PC-9 (cell line): ENCODE results near the gene PTPRO. TPM values are rescaled to one million over a fixed set of nuclear protein-coding genes. Genes with fewer than 3 reads are reported as not detected.

Source experiments
- BruUV-seq: library from RNA; stranded (reverse); fragments of 400-500 nt; replicated peaks from 2 replicates; lab custom pipeline; 2021; lab: Mats Ljungman, UMichigan
- CTCF ChIA-PET: fragments of 300-600 bp; sonication (Branson Sonifier 250); formaldehyde crosslinking; loops from one replicate; lab custom pipeline; 2022; ENCODE audit warnings: antibody characterized with exemption; lab: Charles Lee
- POLR2A ChIA-PET: fragments of 300-600 bp; sonication (Branson Sonifier 250); formaldehyde crosslinking; loops from one replicate; lab custom pipeline; 2022; ENCODE audit warnings: antibody characterized with exemption; ENCODE audit not compliant: unreplicated experiment; lab: Charles Lee
- DNase-seq, 2 experiments: peaks; one replicate each; pipeline versions ENCODE4 v3.0.0 to v3.0.0-alpha.2; 2015 to 2022; ENCODE audit warnings: mixed read lengths in 1 of 2
- H2AFZ ChIP-seq: fragments of 200-600 bp; sonication (generic); 2 replicates; pipeline ENCODE4 v1.8.1; 2017; ENCODE audit warnings: antibody characterized with exemption
- H3F3A ChIP-seq: fragments of 200-600 bp; sonication (generic); 2 replicates; pipeline ENCODE4 v1.8.1; 2017; ENCODE audit warnings: antibody characterized with exemption, mild to moderate bottlenecking, low read depth; ENCODE audit not compliant: insufficient read depth
- H3K27ac ChIP-seq: fragments of 200-600 bp; sonication (generic); 2 replicates; pipeline ENCODE4 v1.6.1; 2016; ENCODE audit warnings: mixed run types
- H3K27me3 ChIP-seq: fragments of 200-600 bp; sonication (generic); 2 replicates; pipeline ENCODE4 v1.6.1; 2016; ENCODE audit warnings: low read depth, mixed run types; ENCODE audit not compliant: insufficient read depth
- H3K36me3 ChIP-seq: fragments of 200-600 bp; sonication (generic); 2 replicates; pipeline ENCODE4 v1.6.1; 2016; ENCODE audit warnings: low read depth, mixed run types
- H3K4me1 ChIP-seq: fragments of 200-600 bp; sonication (generic); replicated peaks from 2 replicates; pipeline ENCODE4 v1.6.1; 2016; ENCODE audit warnings: mixed run types; ENCODE audit not compliant: insufficient read depth
- H3K4me2 ChIP-seq: fragments of 200-600 bp; sonication (generic); 2 replicates; pipeline ENCODE4 v1.6.1; 2017; ENCODE audit warnings: mixed run types
- H3K4me3 ChIP-seq: fragments of 200-600 bp; sonication (generic); 2 replicates; pipeline ENCODE4 v1.6.1; 2016; ENCODE audit warnings: mixed run types
- H3K79me2 ChIP-seq: fragments of 200-600 bp; sonication (generic); 2 replicates; pipeline ENCODE4 v1.6.1; 2017; ENCODE audit warnings: low read depth, mixed run types
- H3K9me2 ChIP-seq: fragments of 200-600 bp; sonication (generic); 2 replicates; pipeline ENCODE4 v1.8.1; 2017; ENCODE audit warnings: mild to moderate bottlenecking; ENCODE audit not compliant: insufficient read depth
- H3K9me3 ChIP-seq: fragments of 200-600 bp; sonication (generic); 2 replicates; pipeline ENCODE4 v1.8.1; 2016; ENCODE audit warnings: low read depth; ENCODE audit not compliant: insufficient read depth
- H4K20me1 ChIP-seq: fragments of 200-600 bp; sonication (generic); 2 replicates; pipeline ENCODE4 v1.8.1; 2017; ENCODE audit not compliant: insufficient read depth
- EZH2 ChIP-seq: fragments of 200-600 bp; sonication (generic); IDR thresholded peaks from 2 replicates; pipeline ENCODE4 v1.8.0; 2017; ENCODE audit warnings: antibody characterized with exemption, low read depth
- intact Hi-C: fragments of 100-400 bp; cut with micrococcal nuclease; formaldehyde crosslinking; loops from one replicate; pipeline ENCODE4 v1.10.0; 2022; ENCODE audit not compliant: unreplicated experiment
- total RNA-seq: library from RNA; stranded (reverse); gene quantifications from 2 replicates; pipeline ENCODE4 v1.2.3, GENCODE V29; 2021
- TF ChIP-seq, protein P1 (sequence below): fragments of 200-600 bp; sonication (generic); conservative IDR thresholded peaks from 2 replicates; pipeline ENCODE4 v1.6.1; 2017; ENCODE audit warnings: mixed run types, antibody characterized with exemption, mild to moderate bottlenecking, moderate library complexity

Gene PTPRO
- total RNA-seq, 1 experiment from 2014 or later, result not detected

DNA sequence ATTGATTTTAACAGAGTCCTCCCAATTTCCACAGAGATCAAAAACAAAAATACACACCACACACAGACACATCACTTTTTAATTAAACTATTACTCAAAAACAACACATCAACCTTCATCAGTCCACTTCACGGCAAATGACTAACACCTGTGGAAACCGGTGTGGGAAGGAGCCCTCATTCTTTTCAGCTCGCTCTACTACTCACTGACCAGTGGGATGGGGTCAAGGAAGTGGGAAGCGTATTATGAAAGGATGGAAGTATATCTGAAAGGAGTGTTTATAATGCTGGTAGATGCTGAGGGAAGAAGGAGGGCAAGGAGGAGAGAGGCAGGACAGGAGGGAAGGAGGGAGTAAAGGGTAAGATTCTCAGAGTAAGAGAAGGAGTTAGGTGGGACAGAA lies 310.4 kb downstream of the PTPRO start:
- H3K36me3 ChIP-seq, result peaks cover 51% of the 10 kb centered on the region
- no peak overlapping the region for H3K27ac ChIP-seq
- no peak overlapping the region for H3K4me2 ChIP-seq
- H4K20me1 ChIP-seq, result no peaks in the 10 kb centered on the region
- H2AFZ ChIP-seq, result no peak overlapping the region
- TF ChIP-seq EZH2, result no peak
- TF ChIP-seq, protein P1, sequence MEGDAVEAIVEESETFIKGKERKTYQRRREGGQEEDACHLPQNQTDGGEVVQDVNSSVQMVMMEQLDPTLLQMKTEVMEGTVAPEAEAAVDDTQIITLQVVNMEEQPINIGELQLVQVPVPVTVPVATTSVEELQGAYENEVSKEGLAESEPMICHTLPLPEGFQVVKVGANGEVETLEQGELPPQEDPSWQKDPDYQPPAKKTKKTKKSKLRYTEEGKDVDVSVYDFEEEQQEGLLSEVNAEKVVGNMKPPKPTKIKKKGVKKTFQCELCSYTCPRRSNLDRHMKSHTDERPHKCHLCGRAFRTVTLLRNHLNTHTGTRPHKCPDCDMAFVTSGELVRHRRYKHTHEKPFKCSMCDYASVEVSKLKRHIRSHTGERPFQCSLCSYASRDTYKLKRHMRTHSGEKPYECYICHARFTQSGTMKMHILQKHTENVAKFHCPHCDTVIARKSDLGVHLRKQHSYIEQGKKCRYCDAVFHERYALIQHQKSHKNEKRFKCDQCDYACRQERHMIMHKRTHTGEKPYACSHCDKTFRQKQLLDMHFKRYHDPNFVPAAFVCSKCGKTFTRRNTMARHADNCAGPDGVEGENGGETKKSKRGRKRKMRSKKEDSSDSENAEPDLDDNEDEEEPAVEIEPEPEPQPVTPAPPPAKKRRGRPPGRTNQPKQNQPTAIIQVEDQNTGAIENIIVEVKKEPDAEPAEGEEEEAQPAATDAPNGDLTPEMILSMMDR, result no peak
- no peaks in the 10 kb centered on the region for H3K27me3 ChIP-seq
- BruUV-seq, result no TSS peak
- CTCF ChIA-PET, result no interaction called here
- 0 out of 2 replicates have a peak, but pooled peaks cover 3% of the 10 kb centered on the region for H3K9me3 ChIP-seq
- H3K9me2 ChIP-seq, result no peaks in the 10 kb centered on the region
- no peak overlapping the region for H3K4me3 ChIP-seq
- H3K79me2 ChIP-seq, result no peaks in the 10 kb centered on the region
- H3K4me1 ChIP-seq, result peaks cover 34% of the 10 kb centered on the region
- DNase-seq, result no peak
- H3F3A ChIP-seq, result peaks cover 17% of the 10 kb centered on the region
- POLR2A ChIA-PET, result no interaction called here
- intact Hi-C loops, result no loop called here

DNA sequence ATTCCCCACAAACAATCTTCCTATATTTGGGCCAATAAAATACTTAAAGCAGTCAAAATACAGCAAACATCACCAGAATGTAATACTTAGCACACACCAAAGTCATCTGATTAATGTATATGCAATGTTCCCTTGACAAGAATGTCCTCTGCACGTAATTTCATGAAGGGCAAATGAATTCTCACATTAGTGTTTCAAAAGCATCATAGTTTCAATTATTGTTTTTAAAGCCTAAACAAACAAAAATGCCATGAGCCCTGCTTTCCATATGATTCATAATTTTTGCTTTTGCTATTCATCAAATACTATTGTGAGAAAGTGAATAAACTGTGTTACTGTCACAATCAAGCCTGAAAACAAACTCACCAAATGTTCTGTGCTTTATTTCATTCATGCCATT lies 310.9 kb downstream of the PTPRO start:
- no peaks in the 10 kb centered on the region for H3K27me3 ChIP-seq
- H3K9me2 ChIP-seq, result no peaks in the 10 kb centered on the region
- intact Hi-C loops, result no loop called here
- no peaks in the 10 kb centered on the region for H4K20me1 ChIP-seq
- no peak for TF ChIP-seq EZH2
- TF ChIP-seq, protein P1, result no peak
- no TSS peak for BruUV-seq
- H3K79me2 ChIP-seq, result no peaks in the 10 kb centered on the region
- no peak overlapping the region for H3K27ac ChIP-seq
- ChIA-PET POLR2A (no interaction called here), CTCF (no interaction called here)
- H2AFZ ChIP-seq, result no peak overlapping the region
- no peak for DNase-seq
- no peak overlapping the region for H3K4me2 ChIP-seq
- H3K36me3 ChIP-seq, result peaks cover 52% of the 10 kb centered on the region
- H3K4me3 ChIP-seq, result no peak overlapping the region
- 0 out of 2 replicates have a peak, but pooled peaks cover under 1% of the 10 kb centered on the region for H3K9me3 ChIP-seq
- peaks cover 17% of the 10 kb centered on the region for H3F3A ChIP-seq
- peaks cover 32% of the 10 kb centered on the region for H3K4me1 ChIP-seq

DNA sequence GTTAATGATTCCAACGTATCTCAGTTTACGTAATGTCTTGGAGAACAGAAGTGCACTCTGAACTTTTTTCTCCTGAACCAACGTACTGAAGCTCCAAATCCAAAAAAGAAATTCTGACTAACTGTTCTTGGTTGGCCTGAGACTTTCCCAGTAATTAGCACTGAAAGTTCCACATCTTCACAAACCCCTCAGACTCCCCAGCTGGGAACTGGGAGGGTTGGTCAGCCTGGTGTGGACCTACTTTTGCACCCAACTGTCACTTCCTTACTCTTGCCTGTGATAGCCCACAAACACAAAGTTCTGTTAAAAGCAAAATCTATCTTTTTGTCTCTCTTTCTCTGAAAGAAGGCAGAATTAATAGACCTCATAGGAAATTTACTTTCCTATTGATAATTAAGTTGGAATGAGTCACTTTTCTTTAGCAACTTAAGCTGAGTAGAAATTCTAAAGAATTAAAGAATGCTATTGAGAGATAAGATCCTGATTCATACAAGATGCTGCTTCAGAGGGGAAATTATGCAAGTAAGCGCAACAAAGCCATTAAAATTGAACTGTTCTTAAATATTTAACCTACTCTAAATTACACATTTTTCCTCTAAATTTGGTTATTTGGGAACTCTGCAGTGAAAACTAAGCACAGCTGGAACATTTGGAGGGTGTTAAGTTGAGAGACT lies 311.8 kb downstream of the PTPRO start:
- Histone ChIP-seq H2AFZ (no peak overlapping the region), H3K4me3 (no peak overlapping the region), H3K9me3 (no peaks in the 10 kb centered on the region), H3K9me2 (no peaks in the 10 kb centered on the region), H3K27me3 (no peaks in the 10 kb centered on the region), H3K27ac (no peak overlapping the region), H3F3A (peaks cover 16% of the 10 kb centered on the region), H3K4me2 (no peak overlapping the region), H3K36me3 (peaks cover 49% of the 10 kb centered on the region), H3K4me1 (peaks cover 23% of the 10 kb centered on the region), H3K79me2 (no peaks in the 10 kb centered on the region), H4K20me1 (no peaks in the 10 kb centered on the region)
- ChIA-PET CTCF (interaction anchor here (0.9 kb wide), 1 partner anchor 28 kb away, joined by 3 read pairs; no protein-coding TSS in a partner anchor), POLR2A (interaction anchor here (0.6 kb wide), 2 partner anchors 162 to 226 kb away, joined by 3 to 4 read pairs; no protein-coding TSS in a partner anchor)
- DNase-seq, result no peak
- BruUV-seq, result no TSS peak
- intact Hi-C loops, result no loop called here
- TF ChIP-seq EZH2, result no peak
- TF ChIP-seq, protein P1, result no peak
